GM23338 (cell line): ENCODE results near the gene TSHZ2. TPM values are rescaled to one million over a fixed set of nuclear protein-coding genes. Genes with fewer than 3 reads are reported as not detected.

Source experiments
- ATAC-seq: fragments of 200-7000 bp; cut with Tn5 transposase; 3 replicates; pipeline ENCODE4 v1.9.1; 2020
- DNase-seq: peaks from one replicate; pipeline ENCODE4 v3.0.0-alpha.2; 2015; ENCODE audit warnings: low spot score
- H2AFZ ChIP-seq: fragments of 200-600 bp; sonication (generic); 2 replicates; pipeline ENCODE4 v1.8.0; 2016; ENCODE audit warnings: antibody characterized with exemption, mild to moderate bottlenecking, moderate library complexity
- H3F3A ChIP-seq: fragments of 200-600 bp; sonication (generic); replicated peaks from 2 replicates; pipeline ENCODE4 v1.8.0; 2017; ENCODE audit warnings: antibody characterized with exemption, mixed run types, low read depth
- H3K27ac ChIP-seq: fragments of 200-600 bp; sonication (generic); 2 replicates; pipeline ENCODE4 v1.6.1; 2016; ENCODE audit warnings: low read depth
- H3K27me3 ChIP-seq: fragments of 200-600 bp; sonication (generic); 2 replicates; pipeline ENCODE4 v1.8.0; 2016; ENCODE audit warnings: mild to moderate bottlenecking, mixed run types, moderate library complexity; ENCODE audit not compliant: insufficient read depth
- H3K36me3 ChIP-seq: fragments of 200-600 bp; sonication (generic); 2 replicates; pipeline ENCODE4 v1.8.0; 2016; ENCODE audit warnings: mild to moderate bottlenecking; ENCODE audit not compliant: insufficient read depth
- H3K4me1 ChIP-seq: fragments of 200-600 bp; sonication (generic); 2 replicates; pipeline ENCODE4 v1.8.0; 2016; ENCODE audit warnings: mild to moderate bottlenecking, moderate library complexity; ENCODE audit not compliant: insufficient read depth
- H3K4me2 ChIP-seq: fragments of 200-600 bp; sonication (generic); 2 replicates; pipeline ENCODE4 v1.7.1; 2017; ENCODE audit warnings: mixed run types
- H3K4me3 ChIP-seq: fragments of 200-600 bp; sonication (generic); 2 replicates; pipeline ENCODE4 v1.6.1; 2016; ENCODE audit warnings: mixed run types
- H3K79me2 ChIP-seq: fragments of 200-600 bp; sonication (generic); replicated peaks from 2 replicates; pipeline ENCODE4 v1.8.0; 2017; ENCODE audit warnings: mild to moderate bottlenecking; ENCODE audit not compliant: insufficient read depth
- H3K9me2 ChIP-seq: fragments of 200-600 bp; sonication (generic); 2 replicates; pipeline ENCODE4 v1.8.0; 2017; ENCODE audit not compliant: insufficient read depth
- H4K20me1 ChIP-seq: fragments of 200-600 bp; sonication (generic); replicated peaks from 2 replicates; pipeline ENCODE4 v1.8.0; 2017; ENCODE audit warnings: mild to moderate bottlenecking; ENCODE audit not compliant: insufficient read depth
- H3K27ac Mint-ChIP-seq: 2 replicates; pipeline ENCODE4 v1.8.0; 2020; ENCODE audit warnings: inconsistent platforms, mild to moderate bottlenecking, moderate library complexity, mixed read lengths
- H3K27me3 Mint-ChIP-seq: 3 replicates; pipeline ENCODE4 v1.8.0; 2022; ENCODE audit warnings: low read depth, mild to moderate bottlenecking, moderate library complexity, mixed read lengths, inconsistent platforms; ENCODE audit not compliant: insufficient read depth, poor library complexity
- H3K36me3 Mint-ChIP-seq: 3 replicates; pipeline ENCODE4 v1.8.0; 2021; ENCODE audit warnings: low read depth, mild to moderate bottlenecking, inconsistent platforms, moderate library complexity, mixed read lengths
- H3K4me1 Mint-ChIP-seq: 3 replicates; pipeline ENCODE4 v1.8.0; 2020; ENCODE audit warnings: mild to moderate bottlenecking, inconsistent platforms, mixed read lengths
- H3K4me3 Mint-ChIP-seq: 3 replicates; pipeline ENCODE4 v1.8.0; 2021; ENCODE audit warnings: moderate library complexity, mild to moderate bottlenecking, inconsistent platforms, mixed read lengths
- H3K9me3 Mint-ChIP-seq: 3 replicates; pipeline ENCODE4 v1.8.0; 2020; ENCODE audit warnings: moderate library complexity, mild to moderate bottlenecking, inconsistent platforms, mixed read lengths
- CREB1 ChIP-seq: fragments of 250-450 bp; sonication (Bioruptor Pico); IDR thresholded peaks from 2 replicates; pipeline ENCODE4 v1.5.0; 2020; ENCODE audit warnings: low read depth, mild to moderate bottlenecking, moderate library complexity
- ETS1 ChIP-seq: IDR thresholded peaks from 2 replicates; pipeline ENCODE4 v1.6.1; 2016; ENCODE audit warnings: antibody characterized with exemption
- ZNF331 ChIP-seq: fragments of 250-450 bp; sonication (Bioruptor Pico); IDR thresholded peaks from 2 replicates; pipeline ENCODE4 v1.5.0; 2020; ENCODE audit warnings: low read depth, mild to moderate bottlenecking, moderate library complexity
- ZNF462 ChIP-seq: fragments of 250-450 bp; sonication (Bioruptor Pico); IDR thresholded peaks from 2 replicates; pipeline ENCODE4 v1.5.0; 2020; ENCODE audit warnings: mild to moderate bottlenecking, moderate library complexity
- polyA plus RNA-seq: library from polyadenylated mRNA; unstranded; fragments of >200 nt; fragmentation: Nextera tagmentation; extraction: Ambion mirVana; gene quantifications from 2 replicates; pipeline ENCODE4 v1.2.1, GENCODE V29; 2016
- total RNA-seq: library from RNA; depleted of rRNA; stranded (reverse); fragments of >200 nt; shearing (Covaris generic); gene quantifications from 2 replicates; pipeline ENCODE4 v1.2.3, GENCODE V29; 2014

Gene TSHZ2
- total and polyA plus RNA-seq, 2 experiments from 2014 or later = 0.49 to 1.3 TPM

- TF ChIP-seq ZNF462 (CRISPR knock-in tag) (no peak), CREB1 (no peak), ETS1 (no peak)
Observed at GRCh38 chr20:53152228-53152627, 180.1 kb downstream of the TSHZ2 start (continued).

GRCh38 chr20:53154540-53154939 is 182.4 kb downstream of the TSHZ2 start:
- H3K27ac Mint-ChIP-seq = no peak overlapping the region
- DNase-seq = no peak
- Histone ChIP-seq H3K4me1 (no peaks in the 10 kb centered on the region), H3K27me3 (no peaks in the 10 kb centered on the region), H4K20me1 (no peaks in the 10 kb centered on the region), H3F3A (no peaks in the 10 kb centered on the region), H3K27ac (no peak overlapping the region), H3K4me2 (no peak overlapping the region), H3K36me3 (no peaks in the 10 kb centered on the region), H3K4me3 (no peak overlapping the region), H3K79me2 (no peaks in the 10 kb centered on the region), H3K9me2 (no peaks in the 10 kb centered on the region), H2AFZ (no peak overlapping the region)
- H3K36me3 Mint-ChIP-seq = no peaks in the 10 kb centered on the region
- no peak overlapping the region for H3K4me3 Mint-ChIP-seq
- H3K9me3 Mint-ChIP-seq = peaks cover 3% of the 10 kb centered on the region; the same call in 2 of the 3 replicates
- peaks cover 6% of the 10 kb centered on the region for H3K27me3 Mint-ChIP-seq
- H3K4me1 Mint-ChIP-seq = 0 out of 3 replicates have a peak, but pooled peaks cover under 1% of the 10 kb centered on the region
- no peak for TF ChIP-seq ZNF331 (CRISPR knock-in tag)
- no peak for ATAC-seq
